HPDE6-E6E7 (cell line): Measurements from ENCODE around the gene PSMB10.
A peak's percentile ranks its signal among the peaks of the same experiment; 100 is the strongest.

Experiments used
- DNase-seq: peaks from one replicate; pipeline ENCODE4 v3.0.0; 2011; ENCODE audit warnings: missing footprints; ENCODE audit errors: extremely low spot score

PSMB10 gene

DNA sequence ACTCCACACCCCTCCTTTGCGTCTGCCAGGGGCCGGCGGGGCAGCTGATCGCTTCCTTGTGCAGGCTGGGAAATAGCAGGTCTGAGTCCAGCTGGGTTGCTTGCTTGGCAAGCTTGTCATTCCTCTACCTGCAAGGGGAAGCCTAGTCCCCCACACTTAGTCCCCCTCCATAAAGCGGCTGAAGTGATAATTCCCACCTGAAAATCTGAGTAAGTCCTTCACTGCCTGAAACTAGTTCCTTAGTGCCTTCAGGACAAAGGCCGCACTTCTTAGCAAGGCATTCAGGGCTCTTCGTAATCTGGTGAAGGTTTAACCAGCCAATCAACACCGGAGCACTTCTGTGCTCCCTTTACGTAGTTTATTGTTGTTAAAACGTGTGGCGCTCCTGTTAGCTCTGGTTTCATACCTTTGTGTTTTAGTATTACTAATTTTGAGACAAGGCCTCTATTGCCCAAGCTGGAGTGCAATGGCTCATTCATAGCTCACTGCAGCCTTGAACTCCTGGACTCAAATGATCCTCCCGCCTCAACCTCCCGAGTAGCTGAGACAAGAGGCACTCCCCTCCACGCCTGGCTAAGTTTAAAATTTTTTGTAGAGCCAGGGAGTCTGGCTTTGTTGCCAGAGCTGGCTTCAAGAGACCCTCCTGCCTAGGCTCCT lies 42.8 kb downstream of the PSMB10 start:
- DNase-seq, result no peak

GRCh38 chr16:67892899-67893742 lies 43.5 kb downstream of the PSMB10 start, which contains the start of gene PSKH1:
PSKH1 (plus strand) TSS chr16:67893254; CDS start chr16:67908750, 15,496 bp downstream.
- DNase-seq, result peak; percentile 100

- no peak for DNase-seq
These were observed 44.3 kb downstream of the PSMB10 start for GRCh38 chr16:67892375-67892774.

GRCh38 chr16:67888331-67888730 lies 48.3 kb downstream of the PSMB10 start:
- no peak for DNase-seq

DNA sequence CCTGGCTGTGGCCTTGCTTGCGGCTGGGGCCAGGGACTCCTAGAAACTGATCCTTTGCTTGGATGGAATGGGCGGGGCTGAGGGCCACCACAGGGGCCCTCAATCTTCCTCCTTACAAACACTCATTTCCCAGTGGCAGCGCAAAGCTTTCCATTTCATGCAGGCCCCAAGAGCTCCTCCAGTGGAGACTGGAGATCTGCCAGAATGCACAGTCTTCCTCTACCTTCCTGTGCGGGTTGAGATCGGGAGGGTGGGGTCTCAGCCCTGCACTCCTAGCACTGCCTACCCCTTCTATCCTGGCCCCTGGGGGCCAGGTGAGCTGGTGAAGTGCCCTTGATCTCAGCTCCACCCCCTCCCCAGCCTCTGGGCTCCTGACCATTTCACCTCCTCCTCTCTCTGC lies 50.3 kb downstream of the PSMB10 start:
- DNase-seq, result no peak

DNA sequence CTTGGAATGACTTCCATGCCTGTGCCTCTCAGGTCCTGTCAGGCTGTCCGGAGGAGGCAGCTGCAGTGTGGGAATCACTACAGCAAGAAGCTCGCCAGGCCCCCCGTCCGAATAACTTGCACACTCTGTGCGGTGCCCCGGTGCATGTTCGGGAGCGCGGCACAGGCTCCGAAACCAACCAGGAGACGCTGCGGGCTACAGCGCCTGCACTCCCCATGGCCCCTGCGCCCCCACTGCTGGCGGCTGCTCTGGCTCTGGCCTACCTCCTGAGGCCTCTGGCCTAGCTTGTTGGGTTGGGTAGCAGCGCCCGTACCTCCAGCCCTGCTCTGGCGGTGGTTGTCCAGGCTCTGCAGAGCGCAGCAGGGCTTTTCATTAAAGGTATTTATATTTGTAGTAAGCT lies 50.7 kb downstream of the PSMB10 start:
- DNase-seq, result no peak

DNA sequence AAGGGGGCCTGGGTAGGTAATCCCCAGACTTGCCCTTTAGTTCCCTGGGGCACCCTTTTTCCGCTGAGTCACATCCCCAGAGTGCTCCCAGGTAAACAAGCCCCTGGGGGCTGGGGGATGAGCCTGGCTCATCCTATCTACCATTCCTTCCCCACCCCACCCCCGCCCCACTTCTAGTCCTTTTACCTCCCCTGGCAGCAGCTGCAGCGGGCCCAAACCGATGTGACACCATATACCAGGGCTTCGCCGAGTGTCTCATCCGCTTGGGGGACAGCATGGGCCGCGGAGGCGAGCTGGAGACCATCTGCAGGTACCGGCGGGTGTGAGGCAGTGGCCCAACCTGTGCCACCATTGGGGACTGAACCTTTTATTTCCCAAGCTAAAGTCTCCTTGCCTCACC lies 51.1 kb downstream of the PSMB10 start:
- DNase-seq, result no peak

DNA sequence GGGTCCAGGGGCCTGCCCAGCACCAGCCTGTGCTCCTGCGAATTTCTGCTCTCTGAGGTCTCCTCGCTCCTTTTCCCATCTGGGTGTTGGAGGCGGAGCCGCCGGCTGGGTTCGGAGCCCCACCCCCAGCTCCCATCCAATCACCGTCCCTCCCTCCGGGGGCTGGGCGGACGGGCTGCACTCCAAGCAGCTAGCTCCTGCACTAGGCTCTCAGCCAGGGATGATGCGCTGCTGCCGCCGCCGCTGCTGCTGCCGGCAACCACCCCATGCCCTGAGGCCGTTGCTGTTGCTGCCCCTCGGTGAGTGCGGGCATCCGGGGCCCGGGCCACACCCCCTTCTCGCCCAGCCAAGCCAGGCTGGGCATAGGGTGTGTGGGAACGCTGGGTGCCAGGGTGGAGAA lies 52.0 kb downstream of the PSMB10 start, which contains the start of gene NRN1L:
NRN1L (plus strand) TSS at position 202 of the 400 bp plus-strand sequence; CDS start at position 221, 19 bp downstream.
- peak; percentile 98 for DNase-seq
